Fibroblast of skin of abdomen (primary cell): ENCODE results near the gene DLG2.
"Not testable (repeated sequence)": the region's sequence is repeated elsewhere in the genome, so short reads cannot be mapped to it uniquely, and the experiment has no call there.

Source experiments
- DNase-seq: peaks from one replicate; pipeline ENCODE4 v3.0.0-alpha.2; 2013

Gene DLG2

GRCh38 chr11:84889556-84889955 lies 737.6 kb downstream of the DLG2 start:
- DNase-seq: no peak

GRCh38 chr11:84887055-84887629 lies 740.0 kb downstream of the DLG2 start:
- peak; percentile 41 for DNase-seq

DNA sequence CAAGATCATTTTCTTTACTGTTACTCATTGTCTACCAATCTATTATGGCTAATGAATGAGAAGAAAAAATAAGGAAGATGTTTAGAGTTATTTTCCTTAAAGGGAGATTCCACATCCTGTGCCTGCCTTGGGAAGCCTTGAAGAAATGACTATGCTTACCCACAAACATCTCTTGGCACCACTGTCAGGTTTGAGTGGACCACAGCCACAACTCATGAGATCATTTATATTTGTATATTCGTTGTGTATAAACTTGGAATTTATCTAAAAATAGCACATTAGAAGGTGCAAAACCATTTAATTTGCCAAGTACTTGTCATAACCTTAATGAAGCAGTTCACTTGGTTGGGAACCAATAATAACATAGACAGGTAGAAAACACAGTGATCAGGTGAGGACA lies 740.8 kb downstream of the DLG2 start:
- DNase-seq: no peak

GRCh38 chr11:84884836-84885235 lies 742.3 kb downstream of the DLG2 start:
- no peak for DNase-seq

DNA sequence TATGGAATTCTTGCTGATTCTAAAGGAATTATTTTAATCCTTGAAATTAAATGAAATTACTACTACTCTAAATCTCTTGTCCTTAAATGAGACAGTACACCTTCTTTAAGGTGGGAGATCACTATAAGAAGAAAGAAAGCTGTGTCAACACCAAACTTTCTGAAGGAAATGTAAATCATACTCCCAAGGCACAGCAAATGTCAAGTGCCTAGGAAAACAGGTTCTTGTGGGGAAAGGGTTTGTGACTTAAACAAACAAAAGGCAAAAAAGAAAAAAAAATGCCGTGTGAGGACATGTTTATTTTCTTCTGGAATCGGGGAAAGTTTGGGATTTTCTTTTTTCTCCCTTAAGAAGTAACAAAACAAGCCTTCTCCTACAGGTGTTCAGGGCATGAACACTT lies 745.1 kb downstream of the DLG2 start:
- no peak for DNase-seq

DNA sequence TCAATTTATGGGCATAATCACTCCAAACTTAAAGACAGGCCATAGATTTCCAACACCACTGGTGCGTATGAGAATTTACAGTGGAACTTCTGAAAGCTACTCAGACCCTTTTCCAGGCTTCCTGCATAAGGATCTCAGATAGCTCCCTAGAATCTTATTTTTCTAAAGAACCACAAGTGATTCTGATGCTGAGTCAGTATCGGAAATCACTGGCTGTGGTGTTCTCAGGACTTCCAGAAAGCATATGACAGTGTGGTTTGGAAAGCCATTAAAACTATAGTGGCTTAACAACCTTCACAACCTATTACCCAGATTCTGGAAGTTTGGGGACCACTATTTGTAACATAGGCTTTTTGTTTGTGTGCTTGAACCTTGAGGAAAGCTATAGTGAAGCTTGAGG lies 756.0 kb downstream of the DLG2 start:
- DNase-seq: no peak

DNA sequence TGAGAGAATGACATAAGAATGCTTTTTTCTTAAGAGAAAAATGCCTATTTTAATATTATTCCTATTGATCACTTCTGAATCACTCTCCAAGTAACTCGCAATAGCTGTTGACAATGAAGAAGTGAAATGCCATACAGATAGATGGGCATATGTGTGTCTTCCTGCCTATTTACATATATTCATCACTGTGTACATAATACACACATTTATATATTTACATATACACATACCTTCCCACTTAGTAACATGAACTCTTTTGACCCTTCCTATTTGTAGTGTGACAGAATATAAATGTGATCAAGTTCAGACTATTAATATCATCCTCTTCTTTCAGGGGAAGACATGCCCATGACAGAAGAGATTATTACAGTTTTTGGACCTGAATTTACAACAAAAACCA lies 756.7 kb downstream of the DLG2 start:
- DNase-seq: no peak

- no peak for DNase-seq
Measured at GRCh38 chr11:84866922-84867321, 760.2 kb downstream of the DLG2 start.

DNA sequence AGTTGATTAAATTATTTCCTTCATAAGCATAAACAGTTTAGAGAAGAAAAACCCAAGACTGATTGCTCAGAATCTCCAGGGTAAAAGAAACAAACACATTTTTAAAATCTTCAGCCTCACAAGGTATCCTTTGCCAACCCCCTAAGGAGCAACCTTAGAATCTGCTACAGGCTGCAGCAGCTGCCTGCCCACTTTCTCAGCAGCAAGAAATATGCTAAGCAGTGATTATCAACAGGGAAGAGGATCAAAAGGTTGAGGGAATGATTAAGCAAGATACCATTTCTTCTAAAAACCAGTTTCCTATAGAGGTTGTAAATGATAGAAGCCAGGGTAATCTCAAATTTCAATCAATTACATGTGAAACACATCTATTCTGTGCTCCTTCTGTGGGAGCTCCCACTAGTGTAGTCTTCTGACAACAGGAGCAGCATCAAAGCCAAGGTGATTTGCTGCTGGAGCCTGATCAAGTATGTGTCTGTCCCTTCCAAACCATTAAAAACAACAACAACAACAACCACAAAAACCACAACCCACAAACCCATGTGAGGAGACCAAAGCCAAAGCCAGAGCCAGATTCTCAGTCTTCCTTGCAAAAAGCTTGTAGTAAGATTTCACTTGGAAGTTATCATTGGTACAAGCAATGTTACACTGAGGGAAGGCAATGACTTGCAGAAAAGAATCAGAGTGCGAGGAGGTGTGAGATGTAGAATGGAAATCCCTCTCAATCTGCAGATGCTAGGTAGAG lies 761.2 kb downstream of the DLG2 start:
- no peak for DNase-seq

GRCh38 chr11:84865257-84865656 lies 761.9 kb downstream of the DLG2 start:
- DNase-seq: peak; percentile 35

GRCh38 chr11:84857746-84858145 lies 769.4 kb downstream of the DLG2 start:
- no peak for DNase-seq

- peak; percentile 90 for DNase-seq
Measured at GRCh38 chr11:84855508-84856245, 771.5 kb downstream of the DLG2 start.

GRCh38 chr11:84854498-84854880 lies 772.7 kb downstream of the DLG2 start:
- no peak for DNase-seq

- no peak for DNase-seq
Measured at GRCh38 chr11:84853841-84854497, 773.2 kb downstream of the DLG2 start.

- no peak for DNase-seq
Measured at GRCh38 chr11:84847842-84848241, 779.3 kb downstream of the DLG2 start.

DNA sequence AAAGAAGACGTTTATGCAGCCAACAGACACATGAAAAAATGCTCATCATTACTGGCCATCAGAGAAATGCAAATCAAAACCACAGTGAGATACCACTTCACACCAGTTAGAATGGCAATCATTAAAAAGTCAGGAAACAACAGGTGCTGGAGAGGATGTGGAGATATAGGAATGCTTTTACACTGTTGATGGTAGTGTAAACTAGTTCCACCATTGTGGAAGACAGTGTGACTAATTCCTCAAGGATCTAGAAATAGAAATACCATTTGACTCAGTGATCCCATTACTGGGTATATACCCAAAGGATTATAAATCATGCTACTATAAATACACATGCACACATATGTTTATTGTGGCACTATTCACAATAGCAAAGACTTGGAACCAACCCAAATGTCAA lies 786.9 kb downstream of the DLG2 start:
- DNase-seq: not testable (repeated sequence)

- DNase-seq: no peak
Measured at GRCh38 chr11:84837402-84838069, 789.6 kb downstream of the DLG2 start.

DNA sequence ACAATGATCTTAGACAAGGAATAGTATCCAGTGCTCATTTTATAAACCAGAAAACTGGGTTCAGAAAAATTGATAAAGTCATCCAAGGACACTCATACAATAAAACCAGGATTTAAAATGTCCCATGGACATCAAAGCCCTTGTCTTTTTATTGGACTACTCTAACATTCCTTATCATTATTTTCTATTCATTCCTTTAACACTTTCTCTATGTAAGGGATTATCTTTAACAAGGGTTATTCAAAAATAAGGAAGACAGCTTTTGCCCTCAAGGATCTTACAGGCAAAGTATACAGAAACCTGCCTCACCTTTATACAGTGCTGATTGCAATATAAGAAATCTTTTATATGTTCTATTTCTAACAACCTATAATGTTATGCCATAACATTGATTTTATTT lies 790.8 kb downstream of the DLG2 start:
- no peak for DNase-seq

DNA sequence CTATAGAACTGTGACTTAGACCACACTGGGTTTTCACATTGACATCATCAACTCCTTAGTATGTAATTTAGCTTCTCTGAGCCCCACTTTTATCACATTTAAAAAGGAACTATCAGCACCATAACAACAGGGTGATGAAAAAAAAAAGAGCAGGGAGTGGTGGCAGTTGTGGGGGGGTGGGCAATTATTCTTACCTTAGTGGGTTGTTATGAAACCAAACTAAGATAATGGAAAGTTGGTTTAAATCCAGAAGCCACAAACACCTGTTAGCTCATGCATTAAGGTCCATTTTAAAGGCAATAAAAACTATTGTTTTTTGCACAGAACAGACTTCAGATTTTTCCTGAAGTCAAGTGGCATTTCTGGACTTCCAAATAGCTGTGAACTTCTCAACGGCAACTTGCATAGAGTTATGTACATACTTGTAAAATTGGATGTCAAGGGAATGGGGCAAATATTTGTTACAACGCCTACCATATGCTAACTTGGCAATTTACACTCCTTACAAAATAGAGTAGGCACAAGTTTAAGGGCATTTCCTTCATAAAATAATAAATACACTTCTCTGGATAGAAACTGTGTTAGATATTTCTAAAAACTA lies 793.6 kb downstream of the DLG2 start:
- no peak for DNase-seq

DNA sequence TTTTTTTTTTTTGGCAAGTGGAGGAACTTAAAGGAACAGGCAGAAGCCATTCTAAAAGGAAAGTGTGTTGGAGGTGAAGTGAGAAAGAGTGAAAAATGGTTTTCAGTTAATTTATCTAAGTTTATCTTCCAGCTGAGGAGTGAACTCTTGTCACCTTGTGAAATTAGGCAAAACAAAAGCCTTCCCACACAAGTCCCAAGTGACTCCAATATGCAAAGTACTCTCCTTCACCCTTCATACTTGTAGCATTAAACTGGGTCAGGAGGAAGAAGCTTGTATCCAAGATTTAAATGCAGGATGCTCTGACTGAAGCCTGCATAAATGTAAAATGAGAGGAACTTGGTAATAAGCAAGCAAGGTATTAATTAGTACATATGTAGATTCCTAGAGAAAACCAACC lies 796.8 kb downstream of the DLG2 start:
- no peak for DNase-seq

DNA sequence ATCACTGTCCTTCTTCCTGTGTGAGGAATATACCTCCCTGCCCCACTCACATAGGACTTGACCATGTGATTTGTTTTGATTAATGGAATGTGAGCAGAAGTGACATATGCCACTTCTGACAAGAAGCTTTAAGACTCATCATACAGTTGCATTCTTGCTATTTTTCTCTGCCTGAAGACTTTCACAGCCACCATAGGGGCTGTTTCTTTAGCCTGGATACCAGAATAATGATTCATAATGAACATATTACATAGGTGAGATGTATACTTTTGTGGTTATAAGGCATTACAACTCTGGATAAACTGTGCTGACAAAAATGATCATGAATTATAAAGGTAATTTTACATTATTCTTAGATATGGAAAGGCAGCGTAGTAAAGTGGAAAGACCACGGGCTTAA lies 798.0 kb downstream of the DLG2 start:
- peak; percentile 42 for DNase-seq

DNA sequence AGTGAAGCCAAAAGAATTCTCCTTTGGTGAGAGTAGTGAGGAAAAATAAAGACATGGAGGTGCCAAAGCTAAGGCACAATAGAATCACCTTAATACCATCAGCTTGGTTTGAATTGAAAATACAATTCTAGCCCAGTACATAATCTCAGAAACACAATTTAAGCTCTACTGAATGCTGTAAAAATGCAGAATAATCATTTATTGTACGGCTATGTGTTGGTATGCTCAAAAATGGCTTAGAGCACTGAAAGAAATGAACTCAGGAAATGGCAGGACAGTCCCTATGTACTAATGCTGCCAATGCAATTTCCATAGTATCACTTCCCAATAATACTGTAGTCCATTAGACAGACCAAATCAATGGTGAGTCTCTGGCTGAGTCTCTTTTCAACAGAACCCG lies 798.5 kb downstream of the DLG2 start:
- no peak for DNase-seq
